Smooth muscle cell (in vitro differentiated cells): ENCODE results near the gene TSSC4. TPM values are rescaled to one million over a fixed set of nuclear protein-coding genes. Genes with fewer than 3 reads are reported as not detected.

Experiments used
- DNase-seq: peaks from one replicate; lab custom pipeline; 2025; ENCODE audit not compliant: unreplicated experiment; lab: John Stamatoyannopoulos, UW
- H2AFZ ChIP-seq: fragments of 200-600 bp; sonication (generic); 2 replicates; pipeline ENCODE4 v1.6.0; 2016; ENCODE audit warnings: antibody characterized with exemption, low read depth, mild to moderate bottlenecking
- H3F3A ChIP-seq: fragments of 200-600 bp; sonication (generic); 2 replicates; pipeline ENCODE4 v1.6.0; 2017; ENCODE audit warnings: antibody characterized with exemption, low read depth
- H3K27ac ChIP-seq: fragments of 200-600 bp; sonication (generic); 2 replicates; pipeline ENCODE4 v1.5.1; 2016; ENCODE audit warnings: low read depth, mild to moderate bottlenecking
- H3K27me3 ChIP-seq: fragments of 200-600 bp; sonication (generic); 2 replicates; pipeline ENCODE4 v1.6.1; 2016; ENCODE audit warnings: low read depth, mild to moderate bottlenecking
- H3K36me3 ChIP-seq: fragments of 200-600 bp; sonication (generic); 2 replicates; pipeline ENCODE4 v1.5.1; 2016; ENCODE audit warnings: low read depth
- H3K4me1 ChIP-seq: fragments of 200-600 bp; sonication (generic); 2 replicates; pipeline ENCODE4 v1.5.1; 2016; ENCODE audit warnings: low read depth
- H3K4me2 ChIP-seq: fragments of 200-600 bp; sonication (generic); 2 replicates; pipeline ENCODE4 v1.6.0; 2016; ENCODE audit warnings: mild to moderate bottlenecking
- H3K4me3 ChIP-seq: fragments of 200-600 bp; sonication (generic); 2 replicates; pipeline ENCODE4 v1.5.1; 2016; ENCODE audit warnings: mild to moderate bottlenecking
- H3K79me2 ChIP-seq: fragments of 200-600 bp; sonication (generic); 2 replicates; pipeline ENCODE4 v1.6.0; 2016; ENCODE audit warnings: low read depth, mild to moderate bottlenecking
- H3K9ac ChIP-seq: fragments of 200-600 bp; sonication (generic); 2 replicates; pipeline ENCODE4 v1.6.0; 2016; ENCODE audit warnings: low read depth
- H3K9me3 ChIP-seq: fragments of 200-600 bp; sonication (generic); replicated peaks from 2 replicates; pipeline ENCODE4 v1.5.1; 2016; ENCODE audit warnings: low read depth
- H4K20me1 ChIP-seq: fragments of 200-600 bp; sonication (generic); 2 replicates; pipeline ENCODE4 v1.6.0; 2016; ENCODE audit warnings: low read depth
- WGBS: methylation state at CpG from one replicate; pipeline ENCODE4 v1.1.7; 2016; ENCODE audit warnings: low lambda C conversion rate; 5-methylcytosine and 5-hydroxymethylcytosine counted together
- polyA plus RNA-seq: library from polyadenylated mRNA; unstranded; fragments of >200 nt; fragmentation: Nextera tagmentation; extraction: Ambion mirVana; gene quantifications from 2 replicates; pipeline ENCODE4 v1.2.1, GENCODE V29; 2016
- total RNA-seq: library from RNA; depleted of rRNA; stranded (reverse); fragments of >200 nt; gene quantifications from 2 replicates; pipeline ENCODE4 v1.2.3, GENCODE V29; 2014
- TF ChIP-seq, protein P1 (sequence below): fragments of 200-600 bp; sonication (generic); IDR thresholded peaks from 2 replicates; pipeline ENCODE4 v1.5.1; 2017; ENCODE audit warnings: borderline replicate concordance, mild to moderate bottlenecking, antibody characterized with exemption; ENCODE audit not compliant: insufficient read depth, poor library complexity, severe bottlenecking

TSSC4 gene
- total and polyA plus RNA-seq, 2 experiments from 2014 or later = 32.5 to 82.3 TPM

DNA sequence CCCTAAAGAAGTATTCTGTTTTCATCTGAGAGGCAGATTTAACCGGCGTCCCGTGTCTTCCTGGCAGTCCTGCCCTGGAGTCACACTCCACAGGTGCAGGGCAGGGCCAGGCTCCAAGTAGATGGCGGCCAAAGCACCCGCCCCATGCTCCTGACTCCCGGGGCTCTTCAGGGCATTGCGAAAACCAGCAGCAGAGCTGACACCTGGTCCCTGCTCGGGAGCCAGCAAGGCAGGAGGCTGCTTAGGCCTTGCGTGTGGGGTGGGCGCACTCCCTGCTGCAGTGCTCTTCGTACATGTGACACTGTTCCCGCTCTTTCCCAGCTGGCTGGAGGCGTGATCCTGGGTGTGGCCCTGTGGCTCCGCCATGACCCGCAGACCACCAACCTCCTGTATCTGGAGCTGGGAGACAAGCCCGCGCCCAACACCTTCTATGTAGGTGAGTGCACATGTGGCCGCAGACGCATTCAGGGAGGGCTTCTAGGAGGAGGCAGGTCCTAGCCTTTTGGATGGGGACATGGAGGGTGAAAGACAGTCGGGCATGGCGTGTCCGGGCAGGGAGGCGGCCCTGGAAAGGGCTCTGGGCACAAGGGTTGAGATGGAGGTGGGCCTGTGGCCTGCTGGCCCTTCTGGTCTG is 10.3 kb upstream of the TSSC4 start:
- H3K4me1 ChIP-seq = no peaks in the 10 kb centered on the region
- no peak overlapping the region for H3K27ac ChIP-seq
- H3K27me3 ChIP-seq = no peaks in the 10 kb centered on the region
- no peak overlapping the region for H2AFZ ChIP-seq
- TF ChIP-seq, protein P1, sequence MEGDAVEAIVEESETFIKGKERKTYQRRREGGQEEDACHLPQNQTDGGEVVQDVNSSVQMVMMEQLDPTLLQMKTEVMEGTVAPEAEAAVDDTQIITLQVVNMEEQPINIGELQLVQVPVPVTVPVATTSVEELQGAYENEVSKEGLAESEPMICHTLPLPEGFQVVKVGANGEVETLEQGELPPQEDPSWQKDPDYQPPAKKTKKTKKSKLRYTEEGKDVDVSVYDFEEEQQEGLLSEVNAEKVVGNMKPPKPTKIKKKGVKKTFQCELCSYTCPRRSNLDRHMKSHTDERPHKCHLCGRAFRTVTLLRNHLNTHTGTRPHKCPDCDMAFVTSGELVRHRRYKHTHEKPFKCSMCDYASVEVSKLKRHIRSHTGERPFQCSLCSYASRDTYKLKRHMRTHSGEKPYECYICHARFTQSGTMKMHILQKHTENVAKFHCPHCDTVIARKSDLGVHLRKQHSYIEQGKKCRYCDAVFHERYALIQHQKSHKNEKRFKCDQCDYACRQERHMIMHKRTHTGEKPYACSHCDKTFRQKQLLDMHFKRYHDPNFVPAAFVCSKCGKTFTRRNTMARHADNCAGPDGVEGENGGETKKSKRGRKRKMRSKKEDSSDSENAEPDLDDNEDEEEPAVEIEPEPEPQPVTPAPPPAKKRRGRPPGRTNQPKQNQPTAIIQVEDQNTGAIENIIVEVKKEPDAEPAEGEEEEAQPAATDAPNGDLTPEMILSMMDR = no peak
- no peak overlapping the region for H3K4me3 ChIP-seq
- H3K79me2 ChIP-seq = peaks cover 63% of the 10 kb centered on the region
- DNase-seq = no peak
- H3F3A ChIP-seq = no peaks in the 10 kb centered on the region
- H3K4me2 ChIP-seq = no peak overlapping the region
- peaks cover 96% of the 10 kb centered on the region for H4K20me1 ChIP-seq
- WGBS = 97% methylated on average over 23 of the region's 23 CpGs
- no peak overlapping the region for H3K9ac ChIP-seq
- no peaks in the 10 kb centered on the region for H3K36me3 ChIP-seq
- no peaks in the 10 kb centered on the region for H3K9me3 ChIP-seq

GRCh38 chr11:2390725-2391151 is 9.8 kb upstream of the TSSC4 start:
- Histone ChIP-seq H3F3A (no peaks in the 10 kb centered on the region), H3K9ac (no peak overlapping the region)
- DNase-seq = no peak

DNA sequence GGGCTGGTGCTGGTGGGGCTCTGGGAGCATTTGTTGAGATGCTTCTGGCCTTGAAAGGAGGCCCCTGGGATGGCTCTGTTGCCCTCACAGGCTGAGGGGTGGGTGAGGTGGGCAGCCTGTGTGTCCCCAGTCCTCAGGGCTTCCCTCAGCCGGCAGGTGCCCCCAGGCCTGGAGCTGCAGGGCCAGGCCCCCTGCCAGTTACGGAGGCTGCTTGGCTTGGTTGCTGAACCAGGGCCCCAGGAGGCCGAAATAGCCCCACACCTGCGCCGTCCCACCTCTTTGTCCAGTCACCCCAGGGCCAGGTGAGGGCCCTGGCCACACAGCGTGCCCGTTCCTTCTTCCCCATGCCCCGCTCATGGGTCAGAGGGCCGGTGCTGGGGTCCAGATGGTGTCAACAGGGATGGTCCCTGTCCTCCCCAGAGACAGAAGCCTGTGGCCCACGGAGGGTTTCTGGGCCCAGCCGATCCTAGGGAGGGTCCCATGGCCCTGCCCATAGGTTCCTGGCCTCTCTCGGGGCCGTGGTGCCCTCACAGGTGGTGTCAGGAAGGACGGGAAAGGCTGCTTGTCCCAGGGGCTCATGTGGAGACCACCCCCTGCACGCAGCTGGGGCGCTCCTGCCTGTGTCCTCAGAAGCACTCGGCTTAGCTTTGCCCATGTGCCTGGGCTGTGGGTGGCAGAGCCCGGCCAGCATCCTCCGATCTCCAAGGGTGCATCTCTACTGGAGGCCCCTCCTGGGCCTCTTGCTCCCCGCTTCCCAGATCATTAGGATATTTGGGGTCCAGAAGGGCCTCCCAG is 9.2 kb upstream of the TSSC4 start:
- H3K79me2 ChIP-seq = peaks cover 51% of the 10 kb centered on the region
- 95% methylated on average over 19 of the region's 20 CpGs for WGBS
- no peak overlapping the region for H3K4me3 ChIP-seq
- no peaks in the 10 kb centered on the region for H3K36me3 ChIP-seq
- TF ChIP-seq, protein P1 = no peak
- H3K27me3 ChIP-seq = no peaks in the 10 kb centered on the region
- no peak overlapping the region for H3K27ac ChIP-seq
- no peak overlapping the region for H2AFZ ChIP-seq
- H3K9me3 ChIP-seq = no peaks in the 10 kb centered on the region
- H3K9ac ChIP-seq = no peak overlapping the region
- no peak overlapping the region for H3K4me2 ChIP-seq
- H4K20me1 ChIP-seq = peaks cover 84% of the 10 kb centered on the region
- no peak for DNase-seq
- H3K4me1 ChIP-seq = no peaks in the 10 kb centered on the region
- H3F3A ChIP-seq = no peaks in the 10 kb centered on the region

More at GRCh38 chr11:2390725-2391151, 9.8 kb upstream of the TSSC4 start:
- WGBS = 48% methylated on average over 5 of the region's 8 CpGs
- Histone ChIP-seq H2AFZ (no peak overlapping the region), H3K4me3 (no peak overlapping the region), H3K9me3 (no peaks in the 10 kb centered on the region), H3K27ac (no peak overlapping the region), H3K4me2 (no peak overlapping the region), H3K27me3 (no peaks in the 10 kb centered on the region), H3K79me2 (peaks cover 57% of the 10 kb centered on the region), H4K20me1 (peaks cover 90% of the 10 kb centered on the region), H3K4me1 (no peaks in the 10 kb centered on the region), H3K36me3 (no peaks in the 10 kb centered on the region)
- TF ChIP-seq, protein P1 = no peak
